Vagina (tissue), 2 donors: ENCODE measurements around the gene ATIC. TPM values are rescaled to one million over a fixed set of nuclear protein-coding genes. Genes with fewer than 3 reads are reported as not detected.
"Not testable (repeated sequence)": the region's sequence is repeated elsewhere in the genome, so short reads cannot be mapped to it uniquely, and the experiment has no call there.

Experiments
- DNase-seq, 2 donors: peaks; one replicate each; pipeline ENCODE4 v3.0.0-alpha.2; 2017; ENCODE audit errors: extremely low spot score in 2 of 2
- H3K27ac ChIP-seq: fragments of 200-600 bp; sonication (generic); one replicate; pipeline ENCODE4 v1.5.1; 2019
- H3K27me3 ChIP-seq: fragments of 200-600 bp; sonication (generic); one replicate; pipeline ENCODE4 v1.5.1; 2019
- H3K36me3 ChIP-seq, 2 donors: fragments of 200-600 bp; sonication (generic); one replicate each; pipeline ENCODE4 v1.5.1; 2017 to 2019
- H3K4me1 ChIP-seq: fragments of 200-600 bp; sonication (generic); one replicate; pipeline ENCODE4 v1.5.1; 2019
- H3K4me3 ChIP-seq, 2 donors: fragments of 200-600 bp; sonication (generic); 1 replicate in 1 of 2; 2 replicates in 1 of 2; pipeline ENCODE4 v1.5.1; 2016 to 2019
- H3K9me3 ChIP-seq: fragments of 200-600 bp; sonication (generic); one replicate; pipeline ENCODE4 v1.5.1; 2019
- POLR2A ChIP-seq, 2 donors: fragments of 450-650 bp; IDR thresholded peaks; one replicate each; pipeline ENCODE4 v1.6.1; 2017; ENCODE audit warnings: antibody characterized with exemption in 2 of 2, mild to moderate bottlenecking in 2 of 2, moderate library complexity in 2 of 2
- POLR2AphosphoS5 ChIP-seq, 2 donors: sonication (generic); formaldehyde crosslinking; IDR thresholded peaks; one replicate each; pipeline ENCODE4 v1.9.0; 2017; ENCODE audit warnings: antibody characterized with exemption in 2 of 2, mild to moderate bottlenecking in 2 of 2, low read depth in 1 of 2; ENCODE audit not compliant: insufficient read depth in 1 of 2
- intact Hi-C: fragments of 100-400 bp; cut with DNase I; formaldehyde crosslinking; loops from one replicate; pipeline ENCODE4 v1.15.1; 2023
- total RNA-seq: library from RNA; depleted of rRNA; stranded (reverse); fragments of >200 nt; gene quantifications from one replicate; pipeline ENCODE4 v1.2.3, GENCODE V29; 2016
- TF ChIP-seq, protein P1 (sequence below), 3 experiments: fragments of 450-650 bp in 2 of 3; fragments of 200-600 bp in 1 of 3; sonication (generic) in 1 of 3; IDR thresholded peaks; one replicate each; pipeline ENCODE4 v1.5.1; 2017 to 2019; ENCODE audit warnings: antibody characterized with exemption in 3 of 3, mild to moderate bottlenecking in 2 of 3, moderate library complexity in 2 of 3

The ATIC gene
- total RNA-seq, 1 donor from 2014 or later = 75.6 TPM

DNA sequence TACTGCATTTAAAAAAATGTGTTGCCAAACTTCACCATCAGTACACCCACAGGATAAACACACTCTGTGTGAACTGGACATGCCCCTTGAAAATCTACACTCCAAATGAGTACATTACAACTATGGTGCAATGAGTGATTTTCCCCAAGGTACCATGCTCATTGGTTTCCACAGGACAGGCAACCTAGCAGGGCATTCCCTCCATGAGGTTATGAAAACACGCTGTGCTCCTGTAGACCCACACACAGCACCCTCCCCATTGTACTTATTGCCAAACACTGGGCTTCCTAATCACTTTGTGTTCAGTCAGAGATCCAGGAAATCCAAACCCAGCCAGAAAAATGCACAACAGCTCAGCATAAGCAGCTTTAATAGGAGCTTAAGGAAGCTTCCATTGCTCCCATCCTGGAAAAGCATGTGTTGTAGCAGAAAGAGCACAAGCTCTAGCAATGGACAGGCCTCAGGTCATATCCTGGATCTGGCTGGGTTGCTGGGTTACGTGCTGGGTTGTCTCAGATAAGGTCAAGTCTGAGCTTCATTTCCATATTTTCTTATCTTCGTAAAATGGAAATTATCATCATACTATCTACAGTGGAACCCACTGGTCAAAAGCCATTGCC lies 20.8 kb upstream of the ATIC start:
- no peak for TF ChIP-seq POLR2A (IDR thresholded peaks at IDR 0.05)
- TF ChIP-seq, protein P1, sequence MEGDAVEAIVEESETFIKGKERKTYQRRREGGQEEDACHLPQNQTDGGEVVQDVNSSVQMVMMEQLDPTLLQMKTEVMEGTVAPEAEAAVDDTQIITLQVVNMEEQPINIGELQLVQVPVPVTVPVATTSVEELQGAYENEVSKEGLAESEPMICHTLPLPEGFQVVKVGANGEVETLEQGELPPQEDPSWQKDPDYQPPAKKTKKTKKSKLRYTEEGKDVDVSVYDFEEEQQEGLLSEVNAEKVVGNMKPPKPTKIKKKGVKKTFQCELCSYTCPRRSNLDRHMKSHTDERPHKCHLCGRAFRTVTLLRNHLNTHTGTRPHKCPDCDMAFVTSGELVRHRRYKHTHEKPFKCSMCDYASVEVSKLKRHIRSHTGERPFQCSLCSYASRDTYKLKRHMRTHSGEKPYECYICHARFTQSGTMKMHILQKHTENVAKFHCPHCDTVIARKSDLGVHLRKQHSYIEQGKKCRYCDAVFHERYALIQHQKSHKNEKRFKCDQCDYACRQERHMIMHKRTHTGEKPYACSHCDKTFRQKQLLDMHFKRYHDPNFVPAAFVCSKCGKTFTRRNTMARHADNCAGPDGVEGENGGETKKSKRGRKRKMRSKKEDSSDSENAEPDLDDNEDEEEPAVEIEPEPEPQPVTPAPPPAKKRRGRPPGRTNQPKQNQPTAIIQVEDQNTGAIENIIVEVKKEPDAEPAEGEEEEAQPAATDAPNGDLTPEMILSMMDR (IDR thresholded peaks at IDR 0.05) = no peak
- TF ChIP-seq POLR2AphosphoS5 (IDR thresholded peaks at IDR 0.05; ENCODE audit: insufficient read depth in 1 of 2, low read depth in 1 of 2) = no peak
- Histone ChIP-seq H3K9me3 (no peaks in the 10 kb centered on the region), H3K4me1 (no peaks in the 10 kb centered on the region), H3K27ac (no peak overlapping the region), H3K4me3 (no peak overlapping the region), H3K27me3 (no peaks in the 10 kb centered on the region), H3K36me3 (no peaks in the 10 kb centered on the region)
- no peak for DNase-seq
- intact Hi-C loops = no loop called here

DNA sequence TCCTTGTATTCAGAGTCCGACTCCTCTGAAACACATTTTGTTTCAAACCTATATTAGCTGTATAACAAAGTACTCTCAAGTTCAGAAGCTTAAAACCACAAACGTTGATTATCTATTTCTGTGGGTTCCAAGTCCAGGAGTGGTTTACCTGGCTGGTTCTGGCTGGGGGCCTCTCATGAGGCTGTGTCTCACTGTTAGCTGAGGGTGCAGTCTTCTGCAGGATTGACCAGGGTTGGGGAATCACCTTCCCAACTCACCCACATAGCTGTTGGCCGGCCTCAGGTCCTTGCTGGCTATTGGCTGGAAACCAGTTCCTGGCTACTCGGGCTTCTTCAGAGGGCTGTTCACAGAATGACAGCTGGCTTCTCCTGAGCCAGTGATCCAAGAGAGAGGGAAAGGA lies 18.0 kb upstream of the ATIC start:
- Histone ChIP-seq H3K4me1 (no peaks in the 10 kb centered on the region), H3K27me3 (no peaks in the 10 kb centered on the region), H3K36me3 (no peaks in the 10 kb centered on the region), H3K9me3 (no peaks in the 10 kb centered on the region), H3K4me3 (no peak overlapping the region), H3K27ac (no peak overlapping the region)
- TF ChIP-seq POLR2A (IDR thresholded peaks at IDR 0.05) = no peak
- TF ChIP-seq, protein P1 (IDR thresholded peaks at IDR 0.05) = no peak
- TF ChIP-seq POLR2AphosphoS5 (IDR thresholded peaks at IDR 0.05; ENCODE audit: insufficient read depth in 1 of 2, low read depth in 1 of 2) = no peak
- DNase-seq = no peak
- intact Hi-C loops = no loop called here

DNA sequence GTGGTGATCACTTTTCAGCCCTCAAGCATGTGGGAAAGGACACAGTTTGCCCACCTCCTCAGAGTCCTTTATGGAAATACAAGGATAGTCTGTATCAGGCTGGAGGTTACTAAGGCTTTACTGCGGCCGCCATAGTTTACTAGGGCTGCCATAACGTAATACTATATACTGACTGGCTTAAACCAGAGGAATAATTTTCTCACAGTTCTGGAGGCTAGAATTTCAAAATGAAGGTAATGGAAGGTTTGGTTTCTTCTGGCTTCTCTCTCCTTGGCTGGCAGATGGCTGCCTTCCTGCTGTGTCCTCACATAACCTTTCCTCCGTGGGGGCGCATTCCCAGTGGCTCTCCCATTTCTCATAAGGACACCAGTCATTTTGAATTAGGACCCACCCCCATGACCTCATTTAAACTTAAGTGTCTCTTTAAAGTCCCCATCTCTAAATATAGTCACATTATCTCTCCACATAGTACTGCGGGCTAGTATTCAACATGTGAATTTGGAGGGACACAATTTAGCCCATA lies 12.5 kb upstream of the ATIC start:
- Histone ChIP-seq H3K36me3 (no peaks in the 10 kb centered on the region), H3K4me3 (no peak overlapping the region)
- TF ChIP-seq POLR2A (IDR thresholded peaks at IDR 0.05) = no peak
- no peak for TF ChIP-seq POLR2AphosphoS5 (IDR thresholded peaks at IDR 0.05; ENCODE audit: insufficient read depth in 1 of 2, low read depth in 1 of 2)
- TF ChIP-seq, protein P1 (IDR thresholded peaks at IDR 0.05) = no peak

DNA sequence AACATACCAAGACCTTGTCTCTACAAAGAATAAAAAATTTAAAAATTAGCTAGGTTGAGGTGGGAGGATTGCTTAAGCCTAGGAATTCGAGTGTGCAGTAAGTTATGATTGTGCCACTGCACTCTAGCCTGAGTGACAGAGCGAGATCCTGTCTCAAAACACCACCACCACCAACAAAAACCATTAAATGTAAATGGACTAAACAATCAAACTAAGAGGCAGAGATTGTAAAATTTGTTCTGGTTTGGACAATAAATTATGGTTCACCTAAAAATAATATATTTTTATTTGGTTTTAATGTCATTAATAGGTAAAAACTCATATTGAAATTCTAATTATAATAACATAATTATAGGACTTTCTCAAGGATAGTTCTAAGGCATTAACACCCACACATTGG lies 9.9 kb upstream of the ATIC start:
- no peak overlapping the region for H3K27ac ChIP-seq
- H3K36me3 ChIP-seq = no peaks in the 10 kb centered on the region
- intact Hi-C loops = no loop called here
- no peak for DNase-seq
- no peaks in the 10 kb centered on the region for H3K4me1 ChIP-seq
- H3K9me3 ChIP-seq = no peaks in the 10 kb centered on the region
- no peaks in the 10 kb centered on the region for H3K27me3 ChIP-seq
- no peak for TF ChIP-seq POLR2AphosphoS5 (IDR thresholded peaks at IDR 0.05; ENCODE audit: insufficient read depth in 1 of 2, low read depth in 1 of 2)
- TF ChIP-seq, protein P1 (IDR thresholded peaks at IDR 0.05) = no peak
- no peak overlapping the region for H3K4me3 ChIP-seq

More for the DNA sequence above, 12.5 kb upstream of the ATIC start:
- no peak for DNase-seq
- Histone ChIP-seq H3K9me3 (no peaks in the 10 kb centered on the region), H3K27ac (no peak overlapping the region), H3K4me1 (no peaks in the 10 kb centered on the region), H3K27me3 (no peaks in the 10 kb centered on the region)
- intact Hi-C loops = no loop called here

DNA sequence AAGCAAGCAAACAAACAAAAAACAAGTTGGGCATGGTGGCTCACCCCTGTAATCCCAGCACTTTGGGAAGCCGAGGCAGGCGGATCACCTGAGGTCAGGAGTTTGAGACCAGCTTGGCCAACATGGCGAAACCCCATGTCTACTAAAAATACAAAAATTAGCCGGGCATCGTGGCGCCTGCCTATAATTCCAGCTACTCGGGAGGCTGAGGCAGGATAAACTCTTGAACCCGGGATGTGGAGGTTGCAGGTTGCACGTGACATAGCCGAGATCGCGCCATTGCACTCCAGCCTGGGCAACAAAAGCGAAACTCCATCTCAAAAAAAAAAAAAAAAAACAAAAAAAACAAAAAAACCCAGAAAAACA lies 617 bp upstream of the ATIC start:
- DNase-seq, intact Hi-C loops, H3K9me3 ChIP-seq, H3K27me3 ChIP-seq, H3K36me3 ChIP-seq: not testable (repeated sequence)
- H3K27ac ChIP-seq = peak overlapping the region; percentile 71
- H3K4me3 ChIP-seq = peak overlapping the region; percentile 78 to 86
- peaks cover 20% of the 10 kb centered on the region for H3K4me1 ChIP-seq
